ENCODE data around the gene PRR33. TPM values are rescaled to one million over a fixed set of nuclear protein-coding genes. Genes with fewer than 3 reads are reported as not detected.

The PRR33 gene
- polyA plus RNA-seq, 2 of the 4 experiments (the other 2 are of a cell fraction), result not detected

- no peak for TF ChIP-seq RCOR1 (IDR thresholded peaks at IDR 0.05; ENCODE audit: low read depth, low read length)
- no peak for TF ChIP-seq JUNB (IDR thresholded peaks at IDR 0.05)
- TF ChIP-seq ZNF302 (CRISPR knock-in tag; IDR thresholded peaks at IDR 0.05), result no peak
- no peak for TF ChIP-seq SMC3 (IDR thresholded peaks at IDR 0.05)
- TF ChIP-seq MAZ (IDR thresholded peaks at IDR 0.05; ENCODE audit: borderline replicate concordance, low read depth, low read length), result no peak
- no peak for TF ChIP-seq HOXB5 (CRISPR knock-in tag; IDR thresholded peaks at IDR 0.05)
- TF ChIP-seq ZFP36 (IDR thresholded peaks at IDR 0.05; ENCODE audit: borderline replicate concordance, partially characterized antibody), result no peak
- TF ChIP-seq KDM5A (IDR thresholded peaks at IDR 0.05), result no peak
- TF ChIP-seq CHD4 (IDR thresholded peaks at IDR 0.05; ENCODE audit: borderline replicate concordance), result no peak
- Histone ChIP-seq H3K4me2 (no peak overlapping the region), H3K27ac (no peak overlapping the region), H3K4me3 (no peak overlapping the region), H3K4me1 (peaks cover 11% of the 10 kb centered on the region), H3K9me3 (no peaks in the 10 kb centered on the region)
- DNase-seq (ENCODE audit: low read depth in 1 of 2, low spot score in 1 of 2) (no peak), FAIRE-seq (no peak), ATAC-seq (no peak)
- WGBS (ENCODE audit: missing lambda C conversion rate), result 70% methylated on average over 25 of the region's 37 CpGs
- CTCF ChIA-PET, result interaction anchor here (0.7 to 4.3 kb wide), 12 partner anchors 9 to 316 kb away, joined by 3 to 45 read pairs (median 5); partner anchors contain the start of gene H19
- POLR2A ChIA-PET, result no interaction called here
Measured at GRCh38 chr11:1840780-1841480, 50.8 kb downstream of the PRR33 start.

GRCh38 chr11:1839924-1840779 lies 51.5 kb downstream of the PRR33 start:
- ATAC-seq (no peak), FAIRE-seq (no peak), DNase-seq (ENCODE audit: low read depth in 1 of 2, low spot score in 1 of 2) (no peak)
- ChIA-PET CTCF (interaction anchor here (0.8 to 4.3 kb wide), 10 partner anchors 8 to 312 kb away, joined by 3 to 45 read pairs (median 6); partner anchors contain the start of gene H19), POLR2A (no interaction called here)
- Histone ChIP-seq H3K4me1 (peaks cover 11% of the 10 kb centered on the region), H3K9me3 (no peaks in the 10 kb centered on the region), H3K4me3 (no peak overlapping the region), H3K4me2 (no peak overlapping the region), H3K27ac (0 out of 6 replicates have a peak overlapping the region, but pooled peaks of 1 of the 2 experiments have one; percentile 16)
- TF ChIP-seq ATOH8 (CRISPR knock-in tag; IDR thresholded peaks at IDR 0.05; ENCODE audit: low read depth) (no peak), E2F6 (IDR thresholded peaks at IDR 0.05; ENCODE audit: borderline replicate concordance, low read depth) (no peak), ELK1 (IDR thresholded peaks at IDR 0.05; ENCODE audit: low read depth, low read length) (no peak), USF2 (IDR thresholded peaks at IDR 0.05) (no peak), EHMT2 (IDR thresholded peaks at IDR 0.05; ENCODE audit: low read depth) (no peak), RFX5 (IDR thresholded peaks at IDR 0.05) (no peak), BHLHE40 (IDR thresholded peaks at IDR 0.05; ENCODE audit: low read depth, low read length) (no peak)
- WGBS (ENCODE audit: missing lambda C conversion rate), result 75% methylated on average over 12 of the region's 26 CpGs

Data from A549 (cell line).